ENCODE measurements around the gene LIPK.
"Not testable (repeated sequence)": the region's sequence is repeated elsewhere in the genome, so short reads cannot be mapped to it uniquely, and the experiment has no call there.

LIPK gene

GRCh38 chr10:88705958-88706357 is at the start of gene LIPK:
TSS of gene LIPK (plus strand) at chr10:88706249. CDS start at chr10:88724544, 18,295 bp downstream.
- DNase-seq = no peak

GRCh38 chr10:88657901-88658300 is 48.1 kb upstream of the LIPK start:
- no peak for DNase-seq

GRCh38 chr10:88659725-88660597 is 46.1 kb upstream of the LIPK start:
- DNase-seq = no peak

- no peak for DNase-seq
These were observed 45.5 kb upstream of the LIPK start for GRCh38 chr10:88660598-88660884.

- DNase-seq = no peak
These were observed 45.0 kb upstream of the LIPK start for GRCh38 chr10:88661018-88661417.

- DNase-seq = no peak
These were observed 44.5 kb upstream of the LIPK start for GRCh38 chr10:88661577-88661976.

- DNase-seq = not testable (repeated sequence)
These were observed 42.9 kb upstream of the LIPK start for GRCh38 chr10:88663153-88663552.

- DNase-seq = no peak
These were observed 41.9 kb upstream of the LIPK start, which contains the start of gene LIPF for GRCh38 chr10:88664142-88664541. TSS of gene LIPF (plus strand) at chr10:88664442. CDS start at chr10:88667298, 2,856 bp downstream.

- DNase-seq = no peak
These were observed 37.6 kb upstream of the LIPK start for GRCh38 chr10:88668465-88668864.

GRCh38 chr10:88670497-88670896 is 35.6 kb upstream of the LIPK start:
- no peak for DNase-seq

GRCh38 chr10:88672041-88672440 is 34.0 kb upstream of the LIPK start:
- no peak for DNase-seq

GRCh38 chr10:88676283-88677060 is 29.6 kb upstream of the LIPK start:
- no peak for DNase-seq

GRCh38 chr10:88680958-88681357 is 25.1 kb upstream of the LIPK start:
- DNase-seq = no peak

GRCh38 chr10:88682491-88682890 is 23.6 kb upstream of the LIPK start:
- DNase-seq = no peak

- no peak for DNase-seq
These were observed 18.1 kb upstream of the LIPK start for GRCh38 chr10:88687853-88688467.

GRCh38 chr10:88689366-88689765 is 16.7 kb upstream of the LIPK start:
- no peak for DNase-seq

- no peak for DNase-seq
These were observed 12.5 kb upstream of the LIPK start for GRCh38 chr10:88693392-88694020.

- no peak for DNase-seq
These were observed 3.0 kb upstream of the LIPK start for GRCh38 chr10:88702848-88703597.

GRCh38 chr10:88707429-88708155 is 1.5 kb downstream of the LIPK start:
- no peak for DNase-seq

GRCh38 chr10:88709361-88709760 is 3.3 kb downstream of the LIPK start:
- DNase-seq = not testable (repeated sequence)

- no peak for DNase-seq
These were observed 9.5 kb downstream of the LIPK start for GRCh38 chr10:88715517-88715916.

- DNase-seq = no peak
These were observed 15.3 kb downstream of the LIPK start for GRCh38 chr10:88721392-88721791.

Data from activated CD4-positive, alpha-beta T cell treated with anti-CD3 and anti-CD28 coated beads, Interleukin-2, amount 50 U/mL, for 1 hour (primary cell).